Cardiac muscle cell (in vitro differentiated cells and primary cell): ENCODE measurements around the gene NCAN. TPM values are rescaled to one million over a fixed set of nuclear protein-coding genes. Genes with fewer than 3 reads are reported as not detected.
"Not testable (repeated sequence)": the region's sequence is repeated elsewhere in the genome, so short reads cannot be mapped to it uniquely, and the experiment has no call there.

Experiments
- DNase-seq, 2 donors: peaks; one replicate each; pipeline versions ENCODE4 v3.0.0 to v3.0.0-alpha.2; 2010 to 2017; ENCODE audit warnings: low read depth in 1 of 2, low spot score in 1 of 2
- H3K27ac ChIP-seq: fragments of 200-600 bp; sonication (generic); 2 replicates; pipeline ENCODE4 v1.5.1; 2016
- H3K27me3 ChIP-seq: fragments of 200-600 bp; sonication (generic); 2 replicates; pipeline ENCODE4 v1.6.0; 2016; ENCODE audit warnings: control low read depth
- H3K36me3 ChIP-seq: fragments of 200-600 bp; sonication (generic); 2 replicates; pipeline ENCODE4 v1.5.1; 2016; ENCODE audit warnings: control low read depth
- H3K4me1 ChIP-seq: fragments of 200-600 bp; sonication (generic); 2 replicates; pipeline ENCODE4 v1.8.1; 2017; ENCODE audit warnings: low read depth, mild to moderate bottlenecking, mixed run types
- H3K4me3 ChIP-seq: fragments of 200-600 bp; sonication (generic); 2 replicates; pipeline ENCODE4 v1.5.1; 2016; ENCODE audit warnings: mild to moderate bottlenecking
- H3K9me3 ChIP-seq: fragments of 200-600 bp; sonication (generic); 2 replicates; pipeline ENCODE4 v1.5.1; 2017; ENCODE audit warnings: low read depth, mild to moderate bottlenecking, control low read depth
- CTCF ChIP-seq: IDR thresholded peaks from 2 replicates; pipeline ENCODE4 v1.5.1; 2012; ENCODE audit warnings: low read depth, mild to moderate bottlenecking, low read length
- polyA plus RNA-seq: library from polyadenylated mRNA; unstranded; fragments of >200 nt; fragmentation: Nextera tagmentation; extraction: Ambion mirVana; gene quantifications from 2 replicates; pipeline ENCODE4 v1.2.1, GENCODE V29; 2016
- total RNA-seq: library from RNA; depleted of rRNA; stranded (reverse); fragments of >200 nt; gene quantifications from 2 replicates; pipeline ENCODE4 v1.2.3, GENCODE V29; 2016

The NCAN gene
- total and polyA plus RNA-seq, 2 experiments from 2014 or later: 0.36 TPM; not detected in 1

DNA sequence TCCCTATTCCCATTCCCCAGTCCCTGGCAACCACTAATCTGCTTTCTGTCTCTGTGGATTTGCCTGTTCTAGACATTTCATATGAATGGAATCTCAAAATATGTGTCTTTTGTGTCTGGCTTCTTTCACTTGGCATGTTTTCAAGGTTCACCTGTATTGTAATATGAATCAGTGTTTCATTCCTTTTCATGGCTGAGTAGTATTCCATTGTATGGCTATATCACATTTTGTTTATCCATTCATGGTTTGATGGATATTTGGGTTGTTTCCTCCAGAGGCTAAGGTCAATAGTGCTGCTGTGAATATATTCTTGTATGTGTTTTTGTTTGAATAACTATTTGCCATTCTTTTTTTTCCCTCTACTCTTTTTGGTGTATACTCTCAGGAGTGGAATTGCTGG lies 24.4 kb downstream of the NCAN start:
- Histone ChIP-seq H3K27me3 (no peaks in the 10 kb centered on the region), H3K27ac (no peak overlapping the region), H3K4me3 (no peak overlapping the region), H3K4me1 (no peaks in the 10 kb centered on the region), H3K9me3 (no peaks in the 10 kb centered on the region), H3K36me3 (no peaks in the 10 kb centered on the region)
- DNase-seq: no peak
- no peak for TF ChIP-seq CTCF

DNA sequence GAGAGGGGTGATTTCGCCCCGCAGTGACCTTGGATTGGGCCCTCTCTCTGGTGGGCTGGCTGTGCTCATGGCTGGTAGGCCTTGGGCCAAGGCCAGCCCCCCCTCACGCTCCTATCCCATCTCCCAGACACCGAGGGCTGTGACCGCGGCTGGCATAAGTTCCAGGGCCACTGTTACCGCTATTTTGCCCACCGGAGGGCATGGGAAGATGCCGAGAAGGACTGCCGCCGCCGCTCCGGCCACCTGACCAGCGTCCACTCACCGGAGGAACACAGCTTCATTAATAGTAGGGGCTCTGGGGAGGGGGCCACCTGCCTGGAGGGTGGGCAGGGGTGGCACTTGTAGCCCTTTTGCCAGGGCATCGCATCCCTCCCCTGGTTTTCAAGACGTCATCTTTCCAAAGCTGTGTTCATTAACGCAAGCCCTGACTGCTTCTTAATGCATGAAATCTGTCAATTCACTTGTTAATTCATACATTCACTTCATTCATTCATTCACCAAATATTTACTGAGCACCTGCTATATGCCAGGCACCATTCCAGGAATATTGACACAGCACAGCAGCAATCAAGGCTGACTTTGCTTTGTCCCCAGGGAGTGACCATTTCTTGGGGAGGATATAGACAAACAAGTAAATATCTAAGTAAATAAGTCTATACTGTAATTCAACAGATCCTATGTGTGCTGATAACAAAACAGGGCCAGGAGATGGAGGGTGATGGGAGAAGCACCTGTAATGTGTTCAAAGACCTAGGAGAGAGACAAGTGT lies 26.6 kb downstream of the NCAN start:
- no peak overlapping the region for H3K4me3 ChIP-seq
- no peaks in the 10 kb centered on the region for H3K9me3 ChIP-seq
- H3K36me3 ChIP-seq: no peaks in the 10 kb centered on the region
- no peak overlapping the region for H3K27ac ChIP-seq
- TF ChIP-seq CTCF: no peak
- H3K27me3 ChIP-seq: no peaks in the 10 kb centered on the region
- no peaks in the 10 kb centered on the region for H3K4me1 ChIP-seq
- DNase-seq: no peak

DNA sequence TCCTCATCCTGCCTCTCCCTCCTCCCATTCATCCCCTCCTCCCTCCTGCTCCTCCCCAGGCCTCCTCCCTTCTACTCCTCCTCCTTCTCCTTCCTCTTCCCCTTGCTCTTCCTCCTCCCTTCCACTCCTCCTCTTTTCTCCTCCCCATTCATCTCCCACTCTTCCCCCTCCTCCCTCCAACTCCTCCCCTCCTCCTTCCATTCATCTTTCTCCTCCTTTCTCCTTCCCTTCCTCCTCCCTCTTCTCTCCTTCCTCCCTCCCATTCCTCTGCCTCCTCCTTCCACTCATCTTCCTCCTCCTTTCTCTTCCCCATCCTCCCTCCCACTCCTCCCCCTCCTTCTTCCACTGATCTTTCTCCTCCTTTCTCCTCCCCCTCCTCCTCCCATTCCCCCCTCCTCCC lies 27.9 kb downstream of the NCAN start:
- no peaks in the 10 kb centered on the region for H3K9me3 ChIP-seq
- H3K36me3 ChIP-seq: no peaks in the 10 kb centered on the region
- H3K4me3 ChIP-seq: no peak overlapping the region
- TF ChIP-seq CTCF: no peak
- DNase-seq: no peak
- no peak overlapping the region for H3K27ac ChIP-seq
- H3K4me1 ChIP-seq: no peaks in the 10 kb centered on the region
- no peaks in the 10 kb centered on the region for H3K27me3 ChIP-seq

GRCh38 chr19:19240476-19240875 lies 28.7 kb downstream of the NCAN start:
- no peaks in the 10 kb centered on the region for H3K4me1 ChIP-seq
- no peaks in the 10 kb centered on the region for H3K36me3 ChIP-seq
- no peaks in the 10 kb centered on the region for H3K9me3 ChIP-seq
- H3K4me3 ChIP-seq: no peak overlapping the region
- no peak for TF ChIP-seq CTCF
- DNase-seq: no peak
- no peak overlapping the region for H3K27ac ChIP-seq
- no peaks in the 10 kb centered on the region for H3K27me3 ChIP-seq

DNA sequence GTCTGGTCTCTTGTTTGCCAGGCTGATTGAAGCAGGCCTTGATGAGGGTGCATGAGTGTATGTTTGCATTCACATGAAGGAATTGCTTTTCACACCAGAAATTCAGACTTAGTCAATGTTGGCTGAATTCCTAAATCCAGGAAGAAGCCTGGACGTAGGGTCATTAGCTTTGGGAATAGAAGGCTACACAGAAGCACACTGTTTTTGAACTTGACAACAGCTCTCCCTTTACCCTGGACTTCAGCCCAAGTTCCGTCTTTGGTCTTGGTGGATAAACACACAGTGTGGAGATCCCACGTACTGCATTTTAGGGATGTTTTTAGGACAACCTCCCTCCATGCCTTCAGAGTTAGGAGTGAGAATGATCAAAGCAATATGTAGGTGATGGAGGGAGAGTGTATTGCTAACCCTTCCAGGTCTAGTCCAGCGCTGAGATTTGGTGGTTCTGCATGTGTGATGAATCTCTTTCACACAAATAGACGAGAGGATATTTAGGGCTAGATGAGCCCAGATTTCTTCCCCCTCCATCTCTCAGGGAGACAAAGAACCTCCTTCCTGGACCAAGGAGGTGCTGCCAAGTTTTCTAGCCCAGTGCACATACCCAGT lies 38.5 kb downstream of the NCAN start:
- peaks cover 25% of the 10 kb centered on the region for H3K27me3 ChIP-seq
- no peaks in the 10 kb centered on the region for H3K36me3 ChIP-seq
- no peaks in the 10 kb centered on the region for H3K9me3 ChIP-seq
- no peak overlapping the region for H3K4me3 ChIP-seq
- DNase-seq: no peak
- TF ChIP-seq CTCF: no peak
- no peaks in the 10 kb centered on the region for H3K4me1 ChIP-seq
- no peak overlapping the region for H3K27ac ChIP-seq

DNA sequence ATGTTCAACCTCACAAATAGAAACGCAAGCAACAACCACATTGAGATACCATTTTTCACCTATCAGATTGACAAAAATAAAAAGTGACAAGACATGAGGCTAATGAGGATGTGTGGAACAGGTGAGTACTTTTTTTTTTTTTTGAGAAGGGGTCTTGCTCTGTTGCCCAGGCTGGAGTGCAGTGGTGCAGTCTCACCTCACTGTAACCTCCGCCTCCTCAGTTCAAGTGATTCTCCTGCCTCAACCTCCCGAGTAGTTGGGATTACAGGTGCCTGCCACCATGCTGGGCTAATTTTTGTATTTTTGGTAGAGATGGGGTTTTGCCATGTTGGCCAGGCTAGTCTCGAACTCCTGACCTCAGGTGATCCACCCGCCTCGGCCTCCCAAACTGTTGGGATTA lies 41.7 kb downstream of the NCAN start:
- H3K9me3 ChIP-seq, H3K36me3 ChIP-seq, H3K27ac ChIP-seq, H3K4me3 ChIP-seq, DNase-seq, H3K4me1 ChIP-seq: not testable (repeated sequence)
- H3K27me3 ChIP-seq: peaks cover 25% of the 10 kb centered on the region
